SK-N-SH treated with all-trans-retinoic acid at 6 μM for 48 hours (cell line): Measurements from ENCODE around the gene TDRD9.

ENCODE experiments used
- ATAC-seq: fragments of 200-7000 bp; cut with Tn5 transposase; 3 replicates; pipeline ENCODE4 v1.9.1; 2020; ENCODE audit warnings: mild to moderate bottlenecking, moderate library complexity
- ARNTL ChIP-seq: fragments of 450-650 bp; formaldehyde crosslinking; IDR thresholded peaks from 2 replicates; pipeline ENCODE4 v1.5.0; 2020; ENCODE audit warnings: low read depth, mild to moderate bottlenecking, moderate library complexity, borderline replicate concordance
- BACH2 ChIP-seq: fragments of 250-450 bp; sonication (Bioruptor Pico); IDR thresholded peaks from 2 replicates; pipeline ENCODE4 v1.9.0; 2021; ENCODE audit warnings: mild to moderate bottlenecking, borderline replicate concordance
- ESRRG ChIP-seq: fragments of 250-450 bp; sonication (Bioruptor Pico); IDR thresholded peaks from 2 replicates; pipeline ENCODE4 v1.6.1; 2021; ENCODE audit warnings: mild to moderate bottlenecking
- GLIS3 ChIP-seq: fragments of 250-450 bp; sonication (Bioruptor Pico); IDR thresholded peaks from 2 replicates; pipeline ENCODE4 v1.5.0; 2020; ENCODE audit warnings: mild to moderate bottlenecking, moderate library complexity
- ISL1 ChIP-seq: fragments of 250-450 bp; sonication (Bioruptor Pico); IDR thresholded peaks from 2 replicates; pipeline ENCODE4 v2.1.2; 2022; ENCODE audit warnings: mild to moderate bottlenecking, moderate library complexity
- OSR1 ChIP-seq: fragments of 250-450 bp; sonication (Bioruptor Pico); IDR thresholded peaks from 2 replicates; pipeline ENCODE4 v1.8.0; 2022; ENCODE audit warnings: moderate library complexity, mild to moderate bottlenecking, inconsistent platforms
- PPARA ChIP-seq: fragments of 250-450 bp; sonication (Bioruptor Pico); IDR thresholded peaks from 2 replicates; pipeline ENCODE4 v1.5.0; 2020; ENCODE audit warnings: mild to moderate bottlenecking, borderline replicate concordance
- RARB ChIP-seq: fragments of 250-450 bp; sonication (Bioruptor Pico); IDR thresholded peaks from 2 replicates; pipeline ENCODE4 v1.8.0; 2021; ENCODE audit warnings: mild to moderate bottlenecking, moderate library complexity
- SNAI2 ChIP-seq: fragments of 250-450 bp; sonication (Bioruptor Pico); IDR thresholded peaks from 2 replicates; pipeline ENCODE4 v1.5.0; 2020; ENCODE audit warnings: mild to moderate bottlenecking, moderate library complexity
- TCF4 ChIP-seq: fragments of 250-450 bp; sonication (Bioruptor Pico); IDR thresholded peaks from 2 replicates; pipeline ENCODE4 v1.8.0; 2021; ENCODE audit warnings: mild to moderate bottlenecking, moderate library complexity, borderline replicate concordance
- TOX ChIP-seq: fragments of 250-450 bp; sonication (Bioruptor Pico); IDR thresholded peaks from 2 replicates; pipeline ENCODE4 v1.8.0; 2021; ENCODE audit warnings: mild to moderate bottlenecking, moderate library complexity, borderline replicate concordance
- TSHZ2 ChIP-seq: fragments of 250-450 bp; sonication (Bioruptor Pico); IDR thresholded peaks from 2 replicates; pipeline ENCODE4 v1.5.0; 2020; ENCODE audit warnings: mild to moderate bottlenecking, moderate library complexity
- ZC3H10 ChIP-seq: fragments of 250-450 bp; sonication (Bioruptor Pico); IDR thresholded peaks from 2 replicates; pipeline ENCODE4 v1.5.1; 2021; ENCODE audit warnings: mild to moderate bottlenecking, moderate library complexity
- ZFP3 ChIP-seq: fragments of 250-450 bp; sonication (Bioruptor Pico); IDR thresholded peaks from 2 replicates; pipeline ENCODE4 v1.5.0; 2020; ENCODE audit warnings: mild to moderate bottlenecking, moderate library complexity
- ZFP30 ChIP-seq: fragments of 450-650 bp; formaldehyde crosslinking; IDR thresholded peaks from 2 replicates; pipeline ENCODE4 v1.5.0; 2022; ENCODE audit warnings: mild to moderate bottlenecking, moderate library complexity
- ZNF565 ChIP-seq: fragments of 450-650 bp; formaldehyde crosslinking; conservative IDR thresholded peaks from 2 replicates; pipeline ENCODE4 v1.5.0; 2020; ENCODE audit warnings: low read depth, mild to moderate bottlenecking, moderate library complexity
- ZNF70 ChIP-seq: fragments of 450-650 bp; formaldehyde crosslinking; IDR thresholded peaks from 2 replicates; pipeline ENCODE4 v1.5.0; 2020; ENCODE audit warnings: mild to moderate bottlenecking, moderate library complexity
- ZNF8 ChIP-seq: fragments of 450-650 bp; formaldehyde crosslinking; IDR thresholded peaks from 2 replicates; pipeline ENCODE4 v1.5.0; 2020; ENCODE audit warnings: mild to moderate bottlenecking, moderate library complexity
- TF ChIP-seq, protein P1 (sequence below): fragments of 250-450 bp; sonication (Bioruptor Pico); IDR thresholded peaks from 2 replicates; pipeline ENCODE4 v1.8.0; 2021; ENCODE audit warnings: low read depth, mild to moderate bottlenecking, moderate library complexity, borderline replicate concordance
- TF ChIP-seq, protein P2 (sequence below): fragments of 250-450 bp; sonication (Bioruptor Pico); IDR thresholded peaks from 2 replicates; pipeline ENCODE4 v1.8.0; 2020; ENCODE audit warnings: mild to moderate bottlenecking, moderate library complexity, borderline replicate concordance
- TF ChIP-seq, protein P3 (sequence below): fragments of 250-450 bp; sonication (Bioruptor Pico); IDR thresholded peaks from 2 replicates; pipeline ENCODE4 v1.5.1; 2021; ENCODE audit warnings: mild to moderate bottlenecking, moderate library complexity

Gene TDRD9

GRCh38 chr14:104009297-104009696 lies 81.0 kb downstream of the TDRD9 start:
- no peak for ATAC-seq
- TF ChIP-seq OSR1 (CRISPR knock-in tag) = no peak
- TF ChIP-seq ZNF8 = no peak
- TF ChIP-seq TCF4 (CRISPR knock-in tag) = no peak
- no peak for TF ChIP-seq GLIS3 (CRISPR knock-in tag)
- TF ChIP-seq SNAI2 (CRISPR knock-in tag) = no peak
- TF ChIP-seq TSHZ2 (CRISPR knock-in tag) = no peak
- no peak for TF ChIP-seq ZNF565 (CRISPR knock-in tag)
- no peak for TF ChIP-seq ESRRG (CRISPR knock-in tag)
- no peak for TF ChIP-seq RARB (CRISPR knock-in tag)
- TF ChIP-seq ZFP3 = no peak
- TF ChIP-seq PPARA (CRISPR knock-in tag) = no peak
- no peak for TF ChIP-seq ARNTL (CRISPR knock-in tag)
- TF ChIP-seq, protein P1, sequence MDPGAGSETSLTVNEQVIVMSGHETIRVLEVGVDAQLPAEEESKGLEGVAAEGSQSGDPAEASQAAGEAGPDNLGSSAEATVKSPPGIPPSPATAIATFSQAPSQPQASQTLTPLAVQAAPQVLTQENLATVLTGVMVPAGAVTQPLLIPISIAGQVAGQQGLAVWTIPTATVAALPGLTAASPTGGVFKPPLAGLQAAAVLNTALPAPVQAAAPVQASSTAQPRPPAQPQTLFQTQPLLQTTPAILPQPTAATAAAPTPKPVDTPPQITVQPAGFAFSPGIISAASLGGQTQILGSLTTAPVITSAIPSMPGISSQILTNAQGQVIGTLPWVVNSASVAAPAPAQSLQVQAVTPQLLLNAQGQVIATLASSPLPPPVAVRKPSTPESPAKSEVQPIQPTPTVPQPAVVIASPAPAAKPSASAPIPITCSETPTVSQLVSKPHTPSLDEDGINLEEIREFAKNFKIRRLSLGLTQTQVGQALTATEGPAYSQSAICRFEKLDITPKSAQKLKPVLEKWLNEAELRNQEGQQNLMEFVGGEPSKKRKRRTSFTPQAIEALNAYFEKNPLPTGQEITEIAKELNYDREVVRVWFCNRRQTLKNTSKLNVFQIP (CRISPR knock-in tag) = no peak
- no peak for TF ChIP-seq ZNF70
- no peak for TF ChIP-seq BACH2
- TF ChIP-seq, protein P2, sequence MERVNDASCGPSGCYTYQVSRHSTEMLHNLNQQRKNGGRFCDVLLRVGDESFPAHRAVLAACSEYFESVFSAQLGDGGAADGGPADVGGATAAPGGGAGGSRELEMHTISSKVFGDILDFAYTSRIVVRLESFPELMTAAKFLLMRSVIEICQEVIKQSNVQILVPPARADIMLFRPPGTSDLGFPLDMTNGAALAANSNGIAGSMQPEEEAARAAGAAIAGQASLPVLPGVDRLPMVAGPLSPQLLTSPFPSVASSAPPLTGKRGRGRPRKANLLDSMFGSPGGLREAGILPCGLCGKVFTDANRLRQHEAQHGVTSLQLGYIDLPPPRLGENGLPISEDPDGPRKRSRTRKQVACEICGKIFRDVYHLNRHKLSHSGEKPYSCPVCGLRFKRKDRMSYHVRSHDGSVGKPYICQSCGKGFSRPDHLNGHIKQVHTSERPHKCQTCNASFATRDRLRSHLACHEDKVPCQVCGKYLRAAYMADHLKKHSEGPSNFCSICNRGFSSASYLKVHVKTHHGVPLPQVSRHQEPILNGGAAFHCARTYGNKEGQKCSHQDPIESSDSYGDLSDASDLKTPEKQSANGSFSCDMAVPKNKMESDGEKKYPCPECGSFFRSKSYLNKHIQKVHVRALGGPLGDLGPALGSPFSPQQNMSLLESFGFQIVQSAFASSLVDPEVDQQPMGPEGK (CRISPR knock-in tag) = no peak
- no peak for TF ChIP-seq ZFP30 (CRISPR knock-in tag)
- TF ChIP-seq, protein P3, sequence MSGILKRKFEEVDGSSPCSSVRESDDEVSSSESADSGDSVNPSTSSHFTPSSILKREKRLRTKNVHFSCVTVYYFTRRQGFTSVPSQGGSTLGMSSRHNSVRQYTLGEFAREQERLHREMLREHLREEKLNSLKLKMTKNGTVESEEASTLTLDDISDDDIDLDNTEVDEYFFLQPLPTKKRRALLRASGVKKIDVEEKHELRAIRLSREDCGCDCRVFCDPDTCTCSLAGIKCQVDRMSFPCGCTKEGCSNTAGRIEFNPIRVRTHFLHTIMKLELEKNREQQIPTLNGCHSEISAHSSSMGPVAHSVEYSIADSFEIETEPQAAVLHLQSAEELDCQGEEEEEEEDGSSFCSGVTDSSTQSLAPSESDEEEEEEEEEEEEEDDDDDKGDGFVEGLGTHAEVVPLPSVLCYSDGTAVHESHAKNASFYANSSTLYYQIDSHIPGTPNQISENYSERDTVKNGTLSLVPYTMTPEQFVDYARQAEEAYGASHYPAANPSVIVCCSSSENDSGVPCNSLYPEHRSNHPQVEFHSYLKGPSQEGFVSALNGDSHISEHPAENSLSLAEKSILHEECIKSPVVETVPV (CRISPR knock-in tag) = no peak
- no peak for TF ChIP-seq ISL1 (CRISPR knock-in tag)

GRCh38 chr14:104011824-104012517 lies 83.7 kb downstream of the TDRD9 start:
- no peak for TF ChIP-seq ZFP3
- TF ChIP-seq SNAI2 (CRISPR knock-in tag) = no peak
- TF ChIP-seq RARB (CRISPR knock-in tag) = no peak
- TF ChIP-seq TSHZ2 (CRISPR knock-in tag) = no peak
- no peak for TF ChIP-seq ZNF565 (CRISPR knock-in tag)
- no peak; the same call in 2 of the 3 replicates for ATAC-seq

GRCh38 chr14:104014764-104015163 lies 86.5 kb downstream of the TDRD9 start:
- no peak for ATAC-seq
- TF ChIP-seq ZNF565 (CRISPR knock-in tag) (no peak), GLIS3 (CRISPR knock-in tag) (no peak), ZFP30 (CRISPR knock-in tag) (no peak), ARNTL (CRISPR knock-in tag) (no peak), TSHZ2 (CRISPR knock-in tag) (no peak), ZFP3 (no peak), RARB (CRISPR knock-in tag) (no peak), TCF4 (CRISPR knock-in tag) (no peak), ZNF70 (no peak), TOX (CRISPR knock-in tag) (no peak), ZC3H10 (CRISPR knock-in tag) (no peak)
- TF ChIP-seq, protein P3 (CRISPR knock-in tag) = no peak
